AG10803 (cell line): Measurements from ENCODE around the gene SPTSSA.

Experiments used
- DNase-seq: peaks from one replicate; pipeline ENCODE4 v3.0.0; 2010; ENCODE audit warnings: low read depth
- H3K4me3 ChIP-seq: 2 replicates; pipeline ENCODE4 v1.5.1; 2011; ENCODE audit warnings: mild to moderate bottlenecking, low read length, control low read depth
- TF ChIP-seq, protein P1 (sequence below): conservative IDR thresholded peaks from 2 replicates; pipeline ENCODE4 v1.5.1; 2011; ENCODE audit warnings: mild to moderate bottlenecking, low read length, control low read depth, inconsistent platforms

The SPTSSA gene

DNA sequence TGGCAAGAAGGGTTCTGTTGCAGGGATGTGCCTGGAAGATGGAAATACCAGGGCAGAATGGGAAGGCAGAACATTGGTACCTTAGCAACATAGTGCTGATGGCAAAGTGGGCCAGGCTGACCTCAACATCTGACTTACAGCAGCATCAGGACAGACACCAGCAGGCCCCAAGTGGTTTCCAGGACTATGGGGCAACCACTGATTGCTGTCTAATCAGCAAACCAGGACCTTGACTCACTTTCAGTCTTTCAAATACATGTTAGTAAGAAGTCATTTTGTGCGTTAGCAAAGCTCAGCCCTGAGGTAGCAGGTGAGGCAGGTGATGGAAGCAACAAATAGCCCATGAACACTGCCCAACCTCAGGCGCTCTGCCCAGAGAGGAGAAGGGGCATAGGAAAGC, 4.7 kb upstream of the SPTSSA start:
- TF ChIP-seq, protein P1, sequence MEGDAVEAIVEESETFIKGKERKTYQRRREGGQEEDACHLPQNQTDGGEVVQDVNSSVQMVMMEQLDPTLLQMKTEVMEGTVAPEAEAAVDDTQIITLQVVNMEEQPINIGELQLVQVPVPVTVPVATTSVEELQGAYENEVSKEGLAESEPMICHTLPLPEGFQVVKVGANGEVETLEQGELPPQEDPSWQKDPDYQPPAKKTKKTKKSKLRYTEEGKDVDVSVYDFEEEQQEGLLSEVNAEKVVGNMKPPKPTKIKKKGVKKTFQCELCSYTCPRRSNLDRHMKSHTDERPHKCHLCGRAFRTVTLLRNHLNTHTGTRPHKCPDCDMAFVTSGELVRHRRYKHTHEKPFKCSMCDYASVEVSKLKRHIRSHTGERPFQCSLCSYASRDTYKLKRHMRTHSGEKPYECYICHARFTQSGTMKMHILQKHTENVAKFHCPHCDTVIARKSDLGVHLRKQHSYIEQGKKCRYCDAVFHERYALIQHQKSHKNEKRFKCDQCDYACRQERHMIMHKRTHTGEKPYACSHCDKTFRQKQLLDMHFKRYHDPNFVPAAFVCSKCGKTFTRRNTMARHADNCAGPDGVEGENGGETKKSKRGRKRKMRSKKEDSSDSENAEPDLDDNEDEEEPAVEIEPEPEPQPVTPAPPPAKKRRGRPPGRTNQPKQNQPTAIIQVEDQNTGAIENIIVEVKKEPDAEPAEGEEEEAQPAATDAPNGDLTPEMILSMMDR: no peak
- DNase-seq: no peak
- H3K4me3 ChIP-seq: no peak overlapping the region

DNA sequence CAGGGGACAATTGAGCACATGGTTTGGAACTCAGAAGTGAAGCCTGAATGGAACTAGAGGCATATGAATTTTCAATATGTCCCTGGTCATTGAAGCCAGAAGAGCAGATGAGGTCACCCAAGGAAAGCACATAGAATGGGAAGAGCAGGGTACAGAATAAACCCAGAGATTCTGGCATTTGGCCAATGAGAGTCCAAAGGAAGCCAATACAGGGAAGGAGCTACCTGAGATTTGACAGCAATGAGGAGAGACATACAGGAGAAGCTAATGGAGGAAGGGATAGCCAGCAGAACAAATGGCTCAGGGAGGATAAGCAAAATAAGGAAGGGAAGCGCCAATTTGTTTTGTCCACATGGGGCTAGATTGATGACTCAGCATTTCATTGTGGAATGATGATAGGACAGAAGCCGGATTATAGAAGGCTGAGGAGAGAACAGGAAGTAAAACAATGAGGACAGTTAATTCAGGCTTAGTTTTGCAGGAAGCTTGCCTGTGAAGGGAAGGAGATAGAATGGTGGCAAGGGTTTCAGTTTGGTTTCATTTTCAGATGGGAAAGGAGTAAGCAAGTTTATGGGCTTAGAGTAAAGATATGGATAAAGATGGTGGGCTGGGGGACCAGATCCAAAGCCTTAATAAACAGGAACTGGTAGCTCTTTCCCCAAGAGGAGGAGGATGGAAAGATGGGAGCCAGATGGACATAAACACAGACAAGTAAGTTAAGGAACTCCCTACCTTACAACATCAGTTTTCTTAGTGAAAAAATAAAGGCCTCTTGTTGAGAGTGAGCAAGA, 3.2 kb upstream of the SPTSSA start:
- H3K4me3 ChIP-seq: no peak overlapping the region

DNA sequence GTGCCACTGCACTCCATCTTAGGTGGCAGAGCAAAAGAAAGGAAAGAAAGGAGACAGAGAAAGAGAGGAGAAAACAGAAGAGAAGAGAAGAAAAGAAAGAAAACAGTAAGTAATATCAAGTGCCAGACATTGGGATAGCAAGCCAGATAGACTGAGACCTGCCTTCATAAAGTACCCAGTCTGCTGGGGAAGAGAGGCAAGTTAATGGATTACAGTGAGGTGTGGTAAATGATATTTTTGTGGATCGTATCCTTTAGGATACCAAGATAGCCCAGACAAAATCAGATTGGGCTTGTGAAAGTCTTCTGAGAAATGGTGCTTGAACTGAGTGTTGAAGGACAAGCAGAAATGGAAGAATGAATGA, 1.5 kb upstream of the SPTSSA start:
- TF ChIP-seq, protein P1: no peak
- H3K4me3 ChIP-seq: no peak overlapping the region

More for the DNA sequence above, 3.2 kb upstream of the SPTSSA start:
- TF ChIP-seq, protein P1: no peak
- peak; percentile 17 for DNase-seq

DNA sequence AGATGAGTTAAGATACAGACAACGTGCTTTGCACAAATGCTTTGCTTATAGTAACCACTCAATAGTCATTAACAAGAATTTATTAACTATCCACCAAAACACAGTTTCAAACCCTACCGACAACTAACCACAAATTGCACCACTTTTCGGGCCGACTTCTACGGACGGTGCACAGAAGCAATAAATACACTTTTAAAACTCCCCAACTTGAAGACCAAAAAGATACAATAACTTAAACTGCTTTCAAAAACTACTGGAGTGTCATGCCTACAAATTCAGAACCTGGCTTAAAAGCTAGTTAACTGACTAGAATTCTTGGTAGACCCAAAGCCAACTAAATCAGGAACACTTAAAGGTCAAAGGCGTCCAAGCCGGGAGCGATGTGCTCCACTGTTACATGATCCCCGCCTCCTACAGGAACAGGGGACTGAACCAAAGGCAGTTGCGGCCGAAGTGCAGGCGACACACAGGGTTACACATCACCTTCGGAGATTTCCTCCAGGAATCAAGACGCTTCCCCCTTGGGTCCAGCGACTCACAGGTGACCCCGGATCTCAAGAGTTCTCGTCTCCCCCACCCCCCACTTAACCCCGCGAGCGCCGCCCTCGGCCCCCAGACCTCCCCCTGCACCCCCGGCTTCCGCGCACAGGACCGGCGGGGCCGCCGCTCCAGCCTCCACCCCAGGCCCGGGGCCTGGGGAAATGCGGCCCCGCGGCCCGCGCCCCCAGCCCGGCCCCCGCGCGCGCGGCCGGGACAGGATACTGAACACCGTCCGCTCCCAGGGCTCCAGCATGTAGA, 507 bp downstream of the SPTSSA start:
- TF ChIP-seq, protein P1: no peak
- H3K4me3 ChIP-seq: peak overlapping the region; percentile 91
- DNase-seq: peak; percentile 26

More for the DNA sequence above, 1.5 kb upstream of the SPTSSA start:
- no peak for DNase-seq

DNA sequence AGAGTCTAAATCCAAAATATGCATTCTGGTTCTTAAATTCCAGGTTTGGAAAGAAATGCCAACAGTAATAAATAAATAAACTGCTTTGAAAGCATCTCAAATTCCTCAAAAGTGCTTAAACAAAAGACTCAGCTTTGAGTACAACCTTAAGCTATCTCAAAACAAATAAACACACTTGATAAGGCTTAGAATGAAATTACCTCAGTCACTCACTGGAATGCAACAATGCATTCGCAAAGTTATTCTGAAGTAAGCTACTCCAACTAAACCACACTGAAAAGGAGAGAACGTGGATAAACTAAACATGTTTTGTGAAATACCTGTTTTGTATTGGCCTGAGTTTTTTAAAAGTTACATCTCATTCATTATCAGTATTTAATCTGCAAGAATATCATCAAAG, 1.2 kb downstream of the SPTSSA start:
- TF ChIP-seq, protein P1: no peak
- DNase-seq: peak; percentile 9
- peak overlapping the region; percentile 91 for H3K4me3 ChIP-seq

DNA sequence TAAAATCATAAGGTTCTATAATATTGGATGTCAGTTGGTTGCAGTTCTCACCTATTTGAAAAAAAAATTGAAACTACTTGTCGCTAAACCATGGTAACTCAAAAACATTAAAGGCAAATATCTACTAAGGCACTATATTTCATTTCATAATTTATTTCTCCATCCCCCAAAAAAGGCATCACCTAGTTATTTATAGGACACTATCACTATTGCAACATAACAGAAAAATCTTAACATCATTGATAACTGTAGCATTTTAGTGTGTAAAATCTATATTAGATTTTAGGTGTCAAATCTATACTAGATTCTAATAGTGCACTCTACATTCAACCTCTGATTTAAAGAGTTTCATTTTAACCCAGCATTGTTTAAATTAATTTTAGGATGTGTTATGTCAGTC, 1.7 kb downstream of the SPTSSA start:
- TF ChIP-seq, protein P1: no peak
- peak overlapping the region; percentile 91 for H3K4me3 ChIP-seq
- DNase-seq: no peak

DNA sequence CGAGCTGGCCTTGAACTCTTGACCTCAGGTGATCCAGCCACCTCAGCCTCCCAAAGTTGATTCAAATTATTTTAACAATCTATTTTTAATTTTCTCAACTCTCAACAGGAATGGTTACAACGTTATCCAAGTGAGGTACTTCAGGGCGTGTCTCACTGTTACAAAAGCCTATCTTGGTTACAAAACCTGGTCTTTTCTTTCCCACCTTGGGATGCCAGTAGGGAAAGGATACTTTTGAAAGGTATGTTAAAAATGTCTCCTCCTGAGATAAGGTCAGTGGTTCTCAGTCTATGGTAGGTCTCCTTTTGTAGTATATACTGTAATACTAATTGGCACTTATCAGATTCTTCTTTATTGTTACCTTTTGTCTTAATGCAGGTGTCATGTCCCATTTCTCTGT, 4.9 kb downstream of the SPTSSA start:
- no peak overlapping the region for H3K4me3 ChIP-seq
- DNase-seq: no peak
- TF ChIP-seq, protein P1: no peak
